Measurements from ENCODE around the gene ARHGAP6.
A peak's percentile ranks its signal among the peaks of the same experiment; 100 is the strongest.

The ARHGAP6 gene

DNA sequence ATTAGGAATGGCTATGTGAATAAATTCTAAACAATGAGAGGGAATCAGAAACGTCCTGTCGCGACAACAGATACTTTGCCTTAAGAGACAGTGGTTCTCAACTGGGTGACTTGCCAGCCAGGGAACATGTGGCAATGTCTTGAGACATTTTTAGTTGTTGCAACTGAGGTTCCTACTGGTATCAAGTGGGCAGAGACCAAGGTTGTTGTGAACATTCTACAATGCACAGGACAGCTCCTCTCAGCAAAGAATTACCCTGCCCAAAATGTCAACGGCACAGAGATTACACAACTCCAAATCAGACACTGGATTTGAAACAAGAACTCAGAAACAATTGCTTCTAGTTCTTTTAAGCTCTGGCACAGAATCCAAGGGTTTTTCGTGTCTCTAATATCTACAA is 128.6 kb downstream of the ARHGAP6 start:
- no peak overlapping the region for H3K27ac ChIP-seq
- TF ChIP-seq, protein P1, sequence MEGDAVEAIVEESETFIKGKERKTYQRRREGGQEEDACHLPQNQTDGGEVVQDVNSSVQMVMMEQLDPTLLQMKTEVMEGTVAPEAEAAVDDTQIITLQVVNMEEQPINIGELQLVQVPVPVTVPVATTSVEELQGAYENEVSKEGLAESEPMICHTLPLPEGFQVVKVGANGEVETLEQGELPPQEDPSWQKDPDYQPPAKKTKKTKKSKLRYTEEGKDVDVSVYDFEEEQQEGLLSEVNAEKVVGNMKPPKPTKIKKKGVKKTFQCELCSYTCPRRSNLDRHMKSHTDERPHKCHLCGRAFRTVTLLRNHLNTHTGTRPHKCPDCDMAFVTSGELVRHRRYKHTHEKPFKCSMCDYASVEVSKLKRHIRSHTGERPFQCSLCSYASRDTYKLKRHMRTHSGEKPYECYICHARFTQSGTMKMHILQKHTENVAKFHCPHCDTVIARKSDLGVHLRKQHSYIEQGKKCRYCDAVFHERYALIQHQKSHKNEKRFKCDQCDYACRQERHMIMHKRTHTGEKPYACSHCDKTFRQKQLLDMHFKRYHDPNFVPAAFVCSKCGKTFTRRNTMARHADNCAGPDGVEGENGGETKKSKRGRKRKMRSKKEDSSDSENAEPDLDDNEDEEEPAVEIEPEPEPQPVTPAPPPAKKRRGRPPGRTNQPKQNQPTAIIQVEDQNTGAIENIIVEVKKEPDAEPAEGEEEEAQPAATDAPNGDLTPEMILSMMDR (conservative IDR thresholded peaks at IDR 0.05) = no peak

DNA sequence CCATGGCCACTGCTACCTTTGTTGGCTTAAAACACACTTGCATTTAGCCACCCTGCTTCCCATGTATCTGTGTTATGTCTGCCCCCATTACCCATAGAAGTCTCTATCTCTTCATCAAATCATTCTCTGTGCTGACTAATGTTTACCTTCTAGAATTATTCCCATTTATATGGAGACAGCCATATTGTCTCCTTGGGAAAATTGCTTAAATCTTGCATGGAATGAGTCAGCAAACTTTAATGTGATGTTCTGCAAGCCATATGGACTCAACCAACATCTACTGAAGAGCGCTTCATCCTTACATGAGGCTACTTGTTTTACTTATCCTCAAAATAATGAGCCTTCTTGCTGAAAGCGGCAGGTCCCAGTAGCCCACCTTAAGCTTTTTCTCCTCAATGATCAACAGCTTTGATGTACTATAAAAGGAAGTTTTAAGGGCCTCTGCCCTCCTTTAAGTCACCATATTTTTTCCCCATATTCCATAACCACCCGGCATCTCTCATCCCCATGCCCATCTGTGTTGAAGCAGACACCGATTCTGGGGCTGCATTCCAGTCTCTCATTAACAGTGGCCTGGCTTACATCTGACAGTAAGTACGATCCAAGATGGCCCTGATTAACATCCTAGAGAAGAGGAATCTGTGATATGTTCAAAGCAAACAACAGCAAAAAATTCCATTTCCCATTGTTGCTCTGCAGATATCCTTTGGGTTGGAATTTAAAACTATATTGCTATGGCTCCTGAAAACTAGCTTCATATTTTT is 130.4 kb downstream of the ARHGAP6 start:
- H3K27ac ChIP-seq = no peak overlapping the region
- TF ChIP-seq, protein P1 (conservative IDR thresholded peaks at IDR 0.05) = no peak

DNA sequence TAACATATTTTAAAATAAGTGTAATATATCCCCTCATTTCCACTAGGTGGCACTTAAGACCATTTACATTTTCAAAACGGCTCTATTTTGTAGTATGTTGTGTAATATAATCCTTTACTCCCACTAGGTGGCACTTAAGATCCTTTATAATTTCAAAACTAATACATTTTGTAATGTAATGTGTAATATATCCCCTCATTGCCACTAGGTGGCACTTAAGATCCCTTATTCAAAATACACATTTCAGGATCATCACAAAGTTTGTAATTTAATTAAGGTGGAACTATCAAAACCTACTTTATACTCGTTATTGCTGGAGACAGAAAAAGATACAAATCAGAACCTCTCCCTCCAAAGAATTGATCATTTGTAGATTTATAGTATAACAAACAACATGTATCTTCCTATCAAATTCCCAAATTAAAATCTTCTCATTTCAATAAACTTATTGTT is 132.5 kb downstream of the ARHGAP6 start:
- TF ChIP-seq, protein P1 (conservative IDR thresholded peaks at IDR 0.05) = peak; percentile 84
- no peak overlapping the region for H3K27ac ChIP-seq

DNA sequence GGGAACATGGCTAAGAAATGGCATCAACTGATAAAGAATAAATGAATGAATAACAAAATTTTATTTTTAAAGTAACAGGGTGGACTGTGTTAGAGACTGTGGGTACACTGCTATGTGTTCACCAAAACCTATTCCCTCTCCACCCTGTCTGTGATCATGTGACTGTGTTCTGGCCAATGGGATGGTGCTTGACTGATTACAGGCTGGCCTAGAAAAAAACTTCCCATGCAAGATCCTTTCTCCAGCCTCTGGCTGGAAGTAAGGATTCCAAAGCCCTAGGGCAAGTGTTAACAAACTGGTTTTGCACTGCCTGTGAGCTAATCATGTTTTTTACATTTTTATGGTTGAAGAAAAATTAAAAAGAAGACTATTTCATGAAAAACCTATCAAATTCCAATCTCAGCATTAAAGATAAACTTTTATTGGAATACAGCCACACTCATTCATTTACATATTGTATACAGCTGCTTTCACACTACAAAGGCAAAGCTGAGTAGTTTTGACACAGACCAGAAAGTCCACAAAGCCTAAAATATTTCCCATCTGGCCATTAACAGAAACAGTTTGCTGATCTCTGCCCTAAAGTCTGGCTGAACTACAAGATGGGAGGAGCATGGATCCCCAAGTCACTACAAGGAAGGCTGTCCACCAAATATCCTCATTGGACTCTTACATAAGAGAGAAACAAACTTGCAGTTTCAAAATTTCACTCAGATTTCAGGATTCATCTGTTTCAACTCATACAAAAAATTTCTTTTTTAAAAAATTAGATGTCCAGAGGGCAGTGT is 133.2 kb downstream of the ARHGAP6 start:
- TF ChIP-seq, protein P1 (conservative IDR thresholded peaks at IDR 0.05) = no peak
- no peak overlapping the region for H3K27ac ChIP-seq

DNA sequence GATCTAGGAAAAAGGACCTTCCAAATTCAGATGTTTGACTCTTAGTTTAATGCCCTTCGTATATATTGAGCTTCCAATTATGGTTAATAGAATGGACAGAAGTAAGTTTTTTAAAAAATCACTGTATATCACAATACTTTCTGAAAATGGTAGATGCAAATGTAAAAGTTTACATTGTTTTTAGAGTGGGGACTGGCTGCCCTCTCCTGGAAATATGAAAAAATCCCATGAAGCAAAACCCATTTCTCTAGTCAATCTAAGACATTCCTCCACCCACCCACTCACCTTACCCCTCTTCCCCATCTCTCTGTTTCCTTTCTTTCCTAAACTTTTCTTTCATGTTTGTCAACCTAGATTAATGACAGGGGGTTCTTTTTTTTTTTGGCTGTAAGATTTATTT is 134.5 kb downstream of the ARHGAP6 start:
- TF ChIP-seq, protein P1 (conservative IDR thresholded peaks at IDR 0.05) = peak; percentile 70
- peak overlapping the region; percentile 20; the same call in 1 of the 2 replicates for H3K27ac ChIP-seq

DNA sequence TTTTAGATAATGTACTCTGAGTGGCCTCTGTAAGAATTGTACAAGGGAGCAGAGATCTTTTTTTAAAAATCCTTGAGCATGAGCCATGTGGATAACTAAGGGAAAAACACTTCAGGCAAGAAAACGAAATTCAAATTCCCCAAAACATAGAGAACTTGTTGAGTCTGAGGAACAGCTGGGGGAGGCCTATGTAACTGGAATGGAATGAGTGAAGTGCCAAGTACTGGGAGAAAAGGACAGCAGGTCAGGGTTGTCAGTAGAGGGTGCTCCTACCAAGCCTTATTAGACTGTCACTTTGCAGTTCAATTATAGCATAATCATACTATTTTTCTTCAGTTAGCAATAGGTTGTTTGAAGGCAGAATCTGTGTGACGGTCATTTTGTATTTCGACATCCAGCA is 135.1 kb downstream of the ARHGAP6 start:
- H3K27ac ChIP-seq = peak overlapping the region; percentile 20; the same call in 1 of the 2 replicates
- TF ChIP-seq, protein P1 (conservative IDR thresholded peaks at IDR 0.05) = no peak

DNA sequence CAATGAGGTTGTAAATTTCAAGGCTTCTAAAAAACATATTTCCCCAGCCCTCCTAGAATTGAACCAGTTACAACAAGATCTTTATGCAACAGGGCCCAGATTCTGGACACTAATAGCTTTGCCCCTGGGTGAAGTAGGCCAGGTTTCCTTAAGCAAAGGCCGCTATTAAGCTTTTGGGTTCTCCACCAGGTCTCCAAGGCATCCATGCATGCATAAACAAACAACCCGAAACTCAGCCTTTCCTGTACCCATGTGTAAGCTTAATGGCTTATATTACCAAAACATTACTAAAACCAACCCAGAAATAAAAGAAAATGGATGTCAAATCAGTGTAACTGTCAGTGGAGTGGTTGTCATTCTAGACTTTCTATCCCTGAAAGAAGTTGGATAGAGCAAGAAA is 137.1 kb downstream of the ARHGAP6 start:
- TF ChIP-seq, protein P1 (conservative IDR thresholded peaks at IDR 0.05) = no peak
- H3K27ac ChIP-seq = no peak overlapping the region

Data from VCaP (cell line).